Measurements from ENCODE around the gene RABEP2. TPM values are rescaled to one million over a fixed set of nuclear protein-coding genes. Genes with fewer than 3 reads are reported as not detected.

The RABEP2 gene
- total and polyA plus RNA-seq, 12 donors: 1.4 to 121 (median 47.7) TPM

DNA sequence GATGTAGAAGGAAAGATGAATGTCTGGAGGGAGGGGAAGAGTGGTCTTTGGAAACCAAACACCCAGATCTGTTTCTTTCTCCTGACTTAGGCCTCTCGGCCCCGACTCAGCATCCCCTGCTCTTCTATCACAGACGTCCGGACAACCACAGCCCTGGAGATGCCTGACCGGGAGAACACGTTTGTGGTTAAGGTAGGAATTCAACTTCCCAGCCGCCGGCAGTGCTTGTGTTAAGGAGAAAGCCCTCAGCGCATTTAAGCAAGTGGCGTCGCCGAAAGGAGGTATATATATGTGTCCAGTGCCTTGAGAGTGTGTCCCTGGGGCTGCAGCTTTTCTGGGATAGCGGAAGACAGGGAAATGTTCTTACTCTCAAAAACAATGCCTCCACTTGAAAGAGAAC is 57.8 kb downstream of the RABEP2 start:
- Histone ChIP-seq H3K4me3 (no peak overlapping the region), H3K27ac (no peak overlapping the region), H3K9me3 (replicated peaks in 1 of 3) (no peaks in the 10 kb centered on the region), H3K4me1 (replicated peaks in 1 of 2) (peaks cover 12 to 18% of the 10 kb centered on the region in 2 donors), H3K27me3 (no peaks in the 10 kb centered on the region), H3K36me3 (replicated peaks in 1 of 2) (peaks cover 0 to 53% of the 10 kb centered on the region in 2 donors)
- 88 to 93% (median 91%) methylated on average over 13 of the region's 13 CpGs for WGBS, 4 donors
- DNase-seq: no peak
- TF ChIP-seq, protein P1, sequence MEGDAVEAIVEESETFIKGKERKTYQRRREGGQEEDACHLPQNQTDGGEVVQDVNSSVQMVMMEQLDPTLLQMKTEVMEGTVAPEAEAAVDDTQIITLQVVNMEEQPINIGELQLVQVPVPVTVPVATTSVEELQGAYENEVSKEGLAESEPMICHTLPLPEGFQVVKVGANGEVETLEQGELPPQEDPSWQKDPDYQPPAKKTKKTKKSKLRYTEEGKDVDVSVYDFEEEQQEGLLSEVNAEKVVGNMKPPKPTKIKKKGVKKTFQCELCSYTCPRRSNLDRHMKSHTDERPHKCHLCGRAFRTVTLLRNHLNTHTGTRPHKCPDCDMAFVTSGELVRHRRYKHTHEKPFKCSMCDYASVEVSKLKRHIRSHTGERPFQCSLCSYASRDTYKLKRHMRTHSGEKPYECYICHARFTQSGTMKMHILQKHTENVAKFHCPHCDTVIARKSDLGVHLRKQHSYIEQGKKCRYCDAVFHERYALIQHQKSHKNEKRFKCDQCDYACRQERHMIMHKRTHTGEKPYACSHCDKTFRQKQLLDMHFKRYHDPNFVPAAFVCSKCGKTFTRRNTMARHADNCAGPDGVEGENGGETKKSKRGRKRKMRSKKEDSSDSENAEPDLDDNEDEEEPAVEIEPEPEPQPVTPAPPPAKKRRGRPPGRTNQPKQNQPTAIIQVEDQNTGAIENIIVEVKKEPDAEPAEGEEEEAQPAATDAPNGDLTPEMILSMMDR (IDR thresholded peaks at IDR 0.05): no peak
- TF ChIP-seq POLR2A (IDR thresholded peaks at IDR 0.05): no peak
- intact Hi-C loops (cut with DNase I): loop anchor here in 1 of 2 donors (5.0 kb wide), 1 partner anchor 65 kb away; the partner anchor contains the start of gene CD19

GRCh38 chr16:28866454-28866804 is 58.6 kb downstream of the RABEP2 start:
- WGBS, 4 donors: 78 to 88% (median 85%) methylated on average over 9 to 17 of the region's 17 CpGs
- no peak overlapping the region for H3K4me3 ChIP-seq
- TF ChIP-seq POLR2A (IDR thresholded peaks at IDR 0.05): no peak
- TF ChIP-seq, protein P1 (IDR thresholded peaks at IDR 0.05): no peak
- H3K9me3 ChIP-seq (replicated peaks in 1 of 3): no peaks in the 10 kb centered on the region
- no peak overlapping the region for H3K27ac ChIP-seq
- intact Hi-C loops (cut with DNase I): loop anchor here in 1 of 2 donors (5.0 kb wide), 1 partner anchor 66 kb away; the partner anchor contains the start of gene CD19
- H3K36me3 ChIP-seq (replicated peaks in 1 of 2): peaks cover 0 to 47% of the 10 kb centered on the region in 2 donors
- H3K4me1 ChIP-seq (replicated peaks in 1 of 2): peaks cover 12 to 18% of the 10 kb centered on the region in 2 donors
- no peaks in the 10 kb centered on the region for H3K27me3 ChIP-seq
- DNase-seq: no peak

DNA sequence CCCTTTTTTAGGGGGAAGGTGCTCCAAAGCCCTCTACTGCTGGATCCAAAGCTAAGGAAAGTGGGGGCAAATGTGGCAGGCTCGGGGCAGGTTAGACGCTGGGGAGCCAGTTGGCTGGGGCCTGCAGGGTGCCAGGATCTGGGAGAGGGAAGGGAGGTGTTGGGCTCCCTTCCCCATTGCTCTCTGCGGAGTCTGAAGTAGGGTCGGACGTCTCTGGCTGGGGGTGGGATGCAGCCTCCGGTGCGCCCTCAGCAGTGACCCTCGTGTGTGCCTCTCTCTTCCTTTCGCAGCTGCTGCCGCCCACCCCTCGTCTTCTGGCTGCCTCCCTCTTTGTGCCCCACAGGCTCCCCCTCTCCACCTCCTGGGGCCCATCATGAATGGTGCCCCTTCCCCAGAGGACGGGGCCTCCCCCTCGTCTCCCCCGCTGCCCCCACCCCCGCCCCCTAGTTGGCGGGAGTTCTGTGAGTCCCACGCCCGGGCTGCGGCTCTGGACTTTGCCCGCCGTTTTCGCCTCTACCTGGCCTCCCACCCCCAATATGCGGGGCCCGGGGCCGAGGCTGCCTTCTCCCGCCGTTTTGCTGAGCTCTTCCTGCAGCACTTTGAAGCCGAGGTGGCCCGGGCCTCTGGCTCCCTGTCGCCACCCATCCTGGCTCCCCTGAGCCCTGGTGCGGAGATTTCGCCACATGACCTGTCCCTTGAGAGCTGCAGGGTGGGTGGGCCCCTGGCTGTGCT is 59.1 kb downstream of the RABEP2 start:
- no peaks in the 10 kb centered on the region for H3K27me3 ChIP-seq
- TF ChIP-seq POLR2A (IDR thresholded peaks at IDR 0.05): no peak
- TF ChIP-seq, protein P1 (IDR thresholded peaks at IDR 0.05): no peak
- peaks cover 0 to 41% of the 10 kb centered on the region in 2 donors for H3K36me3 ChIP-seq (replicated peaks in 1 of 2)
- 75 to 84% (median 76%) methylated on average over 11 to 32 of the region's 32 CpGs for WGBS, 4 donors
- intact Hi-C loops (cut with DNase I): loop anchor here in 1 of 2 donors (5.0 kb wide), 1 partner anchor 66 kb away; the partner anchor contains the start of gene CD19
- H3K9me3 ChIP-seq (replicated peaks in 1 of 3): no peaks in the 10 kb centered on the region
- H3K4me3 ChIP-seq: no peak overlapping the region
- H3K4me1 ChIP-seq (replicated peaks in 1 of 2): peaks cover 12 to 18% of the 10 kb centered on the region in 2 donors
- no peak overlapping the region for H3K27ac ChIP-seq
- no peak for DNase-seq

GRCh38 chr16:28865001-28865688 is 59.9 kb downstream of the RABEP2 start:
- H3K27ac ChIP-seq: peak overlapping the region in 1 of 5 donors; percentile 93
- peaks cover 12 to 18% of the 10 kb centered on the region in 2 donors for H3K4me1 ChIP-seq (replicated peaks in 1 of 2)
- TF ChIP-seq POLR2A (IDR thresholded peaks at IDR 0.05): no peak
- TF ChIP-seq, protein P1 (IDR thresholded peaks at IDR 0.05): no peak
- intact Hi-C loops (cut with DNase I): loop anchor here in 1 of 2 donors (5.0 kb wide), 1 partner anchor 67 kb away; the partner anchor contains the start of gene CD19
- H3K36me3 ChIP-seq (replicated peaks in 1 of 2): peaks cover 0 to 34% of the 10 kb centered on the region in 2 donors
- DNase-seq: no peak
- no peaks in the 10 kb centered on the region for H3K9me3 ChIP-seq (replicated peaks in 1 of 3)
- WGBS, 4 donors: 87 to 89% (median 88%) methylated on average over 7 to 12 of the region's 12 CpGs
- H3K4me3 ChIP-seq: peak overlapping the region in 1 of 4 donors; percentile 85
- H3K27me3 ChIP-seq: no peaks in the 10 kb centered on the region
